Prostate gland (tissue), 2 donors: ENCODE results near the gene FUT8. TPM values are rescaled to one million over a fixed set of nuclear protein-coding genes. Genes with fewer than 3 reads are reported as not detected.

ENCODE experiments used
- DNase-seq: peaks from one replicate; pipeline ENCODE4 v3.0.0-alpha.2; 2019; ENCODE audit warnings: low spot score
- H3K27ac ChIP-seq, 2 donors: fragments of 200-600 bp; sonication (generic); 2 replicates each; pipeline ENCODE4 v1.5.1; 2017 to 2019
- H3K27me3 ChIP-seq: fragments of 200-600 bp; sonication (generic); replicated peaks from 2 replicates; pipeline ENCODE4 v1.5.1; 2019; ENCODE audit not compliant: insufficient read depth
- H3K36me3 ChIP-seq, 2 donors: fragments of 200-600 bp; sonication (generic); 1 replicate in 1 of 2; 2 replicates in 1 of 2; pipeline versions ENCODE4 v1.5.1 to v1.8.1; 2017 to 2019
- H3K4me1 ChIP-seq: fragments of 200-600 bp; sonication (generic); replicated peaks from 2 replicates; pipeline ENCODE4 v1.5.1; 2019
- H3K4me3 ChIP-seq, 2 donors: fragments of 200-600 bp; sonication (generic); 2 replicates each; pipeline ENCODE4 v1.5.1; 2017 to 2019
- H3K9me3 ChIP-seq: fragments of 200-600 bp; sonication (generic); 2 replicates; pipeline ENCODE4 v1.5.1; 2017
- POLR2A ChIP-seq: fragments of 450-650 bp; IDR thresholded peaks from one replicate; pipeline ENCODE4 v1.6.1; 2016; ENCODE audit warnings: antibody characterized with exemption, mild to moderate bottlenecking
- POLR2AphosphoS5 ChIP-seq: sonication (generic); formaldehyde crosslinking; IDR thresholded peaks from one replicate; pipeline ENCODE4 v1.6.1; 2017; ENCODE audit warnings: antibody characterized with exemption
- WGBS: methylation state at CpG from one replicate; pipeline ENCODE4 v1.1.5; 2018; 5-methylcytosine and 5-hydroxymethylcytosine counted together
- intact Hi-C: fragments of 100-400 bp; cut with DNase I; formaldehyde crosslinking; loops from one replicate; pipeline ENCODE4 v1.14.2; 2022
- total RNA-seq, 2 donors: library from RNA; depleted of rRNA; stranded (reverse); fragments of >200 nt; gene quantifications; one replicate each; pipeline ENCODE4 v1.1.0, GENCODE V29; 2016
- TF ChIP-seq, protein P1 (sequence below), 4 experiments: fragments of 200-600 bp in 2 of 4; fragments of 450-650 bp in 2 of 4; sonication (generic) in 2 of 4; IDR thresholded peaks; 1 replicate in 3 of 4; 2 replicates in 1 of 4; pipeline ENCODE4 v1.5.1; 2016 to 2019; ENCODE audit warnings: antibody characterized with exemption in 4 of 4, mild to moderate bottlenecking in 2 of 4, moderate library complexity in 2 of 4

Gene FUT8
- total RNA-seq, 2 donors from 2014 or later: 12.4 to 27.9 TPM

DNA sequence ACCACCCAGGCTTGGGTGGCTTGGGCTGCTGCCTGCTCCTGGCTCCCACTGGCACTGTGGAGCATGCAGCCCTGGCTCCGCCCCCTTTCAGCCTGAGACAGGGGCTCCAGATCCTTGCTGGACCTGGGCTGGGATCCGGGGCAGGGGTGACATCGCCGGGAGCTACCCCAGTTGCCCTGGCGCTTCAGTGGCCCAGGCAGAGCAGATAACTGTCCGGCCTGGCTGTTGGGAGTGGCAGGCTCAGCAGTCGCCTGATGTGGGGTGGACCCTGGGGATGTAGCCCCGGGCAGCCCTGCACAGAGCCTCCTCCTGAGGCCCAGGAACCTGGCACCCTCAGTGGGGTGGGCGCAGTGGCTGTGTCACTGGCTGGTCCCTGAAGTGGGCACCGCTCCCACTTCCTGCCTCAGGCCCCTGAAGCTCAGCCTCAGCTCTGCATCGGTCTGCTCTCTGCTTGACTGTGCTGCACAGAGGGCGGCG lies 57.9 kb downstream of the FUT8 start:
- TF ChIP-seq POLR2A: no peak
- TF ChIP-seq, protein P1, sequence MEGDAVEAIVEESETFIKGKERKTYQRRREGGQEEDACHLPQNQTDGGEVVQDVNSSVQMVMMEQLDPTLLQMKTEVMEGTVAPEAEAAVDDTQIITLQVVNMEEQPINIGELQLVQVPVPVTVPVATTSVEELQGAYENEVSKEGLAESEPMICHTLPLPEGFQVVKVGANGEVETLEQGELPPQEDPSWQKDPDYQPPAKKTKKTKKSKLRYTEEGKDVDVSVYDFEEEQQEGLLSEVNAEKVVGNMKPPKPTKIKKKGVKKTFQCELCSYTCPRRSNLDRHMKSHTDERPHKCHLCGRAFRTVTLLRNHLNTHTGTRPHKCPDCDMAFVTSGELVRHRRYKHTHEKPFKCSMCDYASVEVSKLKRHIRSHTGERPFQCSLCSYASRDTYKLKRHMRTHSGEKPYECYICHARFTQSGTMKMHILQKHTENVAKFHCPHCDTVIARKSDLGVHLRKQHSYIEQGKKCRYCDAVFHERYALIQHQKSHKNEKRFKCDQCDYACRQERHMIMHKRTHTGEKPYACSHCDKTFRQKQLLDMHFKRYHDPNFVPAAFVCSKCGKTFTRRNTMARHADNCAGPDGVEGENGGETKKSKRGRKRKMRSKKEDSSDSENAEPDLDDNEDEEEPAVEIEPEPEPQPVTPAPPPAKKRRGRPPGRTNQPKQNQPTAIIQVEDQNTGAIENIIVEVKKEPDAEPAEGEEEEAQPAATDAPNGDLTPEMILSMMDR (IDR thresholded peaks at IDR 0.05): no peak
- no peak for TF ChIP-seq POLR2AphosphoS5
- no peak for DNase-seq
- intact Hi-C loops: no loop called here
- Histone ChIP-seq H3K27ac (no peak overlapping the region), H3K4me1 (no peaks in the 10 kb centered on the region), H3K9me3 (no peaks in the 10 kb centered on the region), H3K36me3 (no peaks in the 10 kb centered on the region), H3K4me3 (no peak overlapping the region), H3K27me3 (no peaks in the 10 kb centered on the region)
- 97% methylated on average over 12 of the region's 13 CpGs for WGBS

DNA sequence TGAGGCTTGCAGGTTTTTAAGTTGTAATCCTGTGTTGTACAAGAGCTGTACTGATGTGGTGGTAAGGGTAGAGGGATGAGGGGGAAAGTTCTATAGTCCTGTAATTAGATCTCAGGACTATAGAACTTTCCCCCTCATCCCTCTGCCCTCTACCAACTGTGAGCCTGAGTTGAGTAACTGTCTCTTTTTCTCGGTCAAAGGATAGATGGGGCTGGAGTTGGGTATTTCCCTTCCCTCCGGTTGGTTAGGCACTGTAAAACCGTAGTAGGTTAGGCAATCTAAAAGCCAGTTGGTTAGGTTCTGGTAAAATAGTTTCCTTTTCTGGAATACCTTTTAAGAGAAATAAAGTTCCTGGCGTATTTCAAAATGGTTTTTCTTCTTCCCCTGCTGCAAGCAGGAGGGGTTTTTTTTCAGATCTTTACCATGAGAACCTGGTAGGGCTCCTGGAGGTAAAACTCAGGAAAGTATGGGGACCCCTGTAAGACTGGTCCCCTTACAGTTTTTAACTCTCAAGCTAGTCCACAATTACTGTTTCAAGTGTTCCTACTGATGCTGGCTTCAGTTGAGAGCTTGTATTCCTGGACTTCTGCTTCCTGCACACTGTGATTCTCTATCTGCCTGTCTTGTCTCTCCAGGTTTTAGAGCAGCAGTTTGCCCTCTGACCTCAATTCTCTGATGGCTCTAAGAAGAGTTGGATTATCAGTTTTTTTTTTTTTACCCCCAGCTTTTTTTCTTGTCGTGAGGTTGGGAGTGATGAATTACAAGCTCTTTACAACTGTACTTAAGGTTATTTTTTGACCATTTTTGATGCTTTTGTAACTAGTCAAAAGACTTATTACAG lies 58.7 kb downstream of the FUT8 start:
- Histone ChIP-seq H3K27ac (no peak overlapping the region), H3K4me1 (no peaks in the 10 kb centered on the region), H3K4me3 (no peak overlapping the region), H3K9me3 (no peaks in the 10 kb centered on the region), H3K36me3 (no peaks in the 10 kb centered on the region), H3K27me3 (no peaks in the 10 kb centered on the region)
- DNase-seq: no peak
- TF ChIP-seq, protein P1 (IDR thresholded peaks at IDR 0.05): no peak
- TF ChIP-seq POLR2AphosphoS5 (no peak), POLR2A (no peak)
- WGBS: 90% methylated on average over 5 of the region's 5 CpGs
- intact Hi-C loops: no loop called here

DNA sequence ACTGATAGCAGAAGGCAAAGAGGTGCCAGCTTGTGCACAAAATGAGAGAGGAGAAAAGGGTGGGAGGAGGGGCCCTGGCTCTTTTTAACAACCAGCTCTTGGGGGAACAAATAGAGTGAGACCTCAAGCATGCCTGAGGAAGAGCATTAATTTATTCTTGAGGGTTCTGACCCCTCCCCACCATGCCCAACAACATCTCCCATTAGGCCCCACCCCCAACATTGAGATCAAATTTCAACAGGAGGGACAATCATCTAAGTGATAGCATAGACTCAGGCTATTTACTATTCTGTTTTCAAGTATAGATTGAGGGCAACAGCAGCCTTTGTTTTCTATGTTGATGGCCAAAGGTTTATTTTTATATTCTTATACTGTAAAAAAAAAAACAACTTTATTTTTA lies 59.7 kb downstream of the FUT8 start:
- Histone ChIP-seq H3K4me3 (no peak overlapping the region), H3K27me3 (no peaks in the 10 kb centered on the region), H3K27ac (no peak overlapping the region), H3K9me3 (no peaks in the 10 kb centered on the region), H3K4me1 (no peaks in the 10 kb centered on the region), H3K36me3 (no peaks in the 10 kb centered on the region)
- DNase-seq: no peak
- intact Hi-C loops: no loop called here
- TF ChIP-seq POLR2AphosphoS5 (no peak), POLR2A (no peak)
- TF ChIP-seq, protein P1 (IDR thresholded peaks at IDR 0.05): no peak

DNA sequence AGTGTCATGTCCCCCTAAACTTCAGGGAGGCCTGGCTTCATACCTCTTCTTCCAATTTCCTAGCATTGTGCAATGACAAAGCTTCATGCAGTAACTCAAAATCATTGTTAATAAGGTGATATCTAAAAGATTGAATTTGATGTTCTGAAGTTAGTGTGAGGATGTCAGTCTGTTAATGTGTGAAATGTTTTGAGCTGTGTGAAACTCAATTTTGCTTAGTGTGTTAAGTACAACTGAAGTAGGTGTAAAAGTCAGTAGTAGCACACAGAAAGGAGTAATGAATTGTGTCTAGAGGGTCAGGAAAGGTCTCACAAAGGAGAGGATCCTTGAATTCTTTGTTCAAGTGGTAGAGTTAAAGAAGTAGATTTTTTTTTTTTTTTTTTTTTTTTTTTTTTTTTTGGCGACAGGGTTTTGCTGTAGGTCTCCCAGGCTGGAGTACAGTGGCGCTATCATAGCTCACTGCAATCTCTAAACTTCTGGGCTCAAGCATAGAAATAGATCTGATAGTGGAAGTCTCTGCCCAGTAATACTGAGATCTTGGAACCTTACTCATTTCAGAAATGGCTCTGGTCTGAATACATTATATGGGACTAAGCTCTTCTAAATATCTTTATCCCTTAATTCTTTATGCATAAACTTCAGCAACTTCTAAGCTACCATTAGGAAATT lies 63.9 kb downstream of the FUT8 start:
- intact Hi-C loops: no loop called here
- DNase-seq: no peak
- no peak for TF ChIP-seq POLR2A
- TF ChIP-seq POLR2AphosphoS5: no peak
- TF ChIP-seq, protein P1 (IDR thresholded peaks at IDR 0.05): no peak
- 89% methylated on average over 2 of the region's 2 CpGs for WGBS
- H3K27ac ChIP-seq: no peak overlapping the region
- no peaks in the 10 kb centered on the region for H3K9me3 ChIP-seq
- no peaks in the 10 kb centered on the region for H3K36me3 ChIP-seq
- no peaks in the 10 kb centered on the region for H3K27me3 ChIP-seq
- no peak overlapping the region for H3K4me3 ChIP-seq
- H3K4me1 ChIP-seq: no peaks in the 10 kb centered on the region
